GM18517 (cell line): ENCODE data around the gene THEM5.
"Not testable (repeated sequence)": the region's sequence is repeated elsewhere in the genome, so short reads cannot be mapped to it uniquely, and the experiment has no call there.

Experiments
- ATAC-seq: cut with Tn5 transposase; IDR thresholded peaks from one replicate; pipeline ENCODE4 v1.9.1; 2021; ENCODE audit warnings: mild to moderate bottlenecking, moderate library complexity; ENCODE audit not compliant: unreplicated experiment

Gene THEM5

GRCh38 chr1:151853411-151853943, at the start of gene THEM5:
TSS of gene THEM5 (minus strand) at chr1:151853712. CDS start at chr1:151853565, 147 bp downstream.
- ATAC-seq: no peak

GRCh38 chr1:151902858-151903257, 49.3 kb upstream of the THEM5 start:
- no peak for ATAC-seq

- ATAC-seq: not testable (repeated sequence)
Measured at GRCh38 chr1:151900804-151901203, 47.3 kb upstream of the THEM5 start.

- no peak for ATAC-seq
Measured at GRCh38 chr1:151898519-151898991, 45.0 kb upstream of the THEM5 start.

- ATAC-seq: no peak
Measured at GRCh38 chr1:151897991-151898431, 44.5 kb upstream of the THEM5 start.

- no peak for ATAC-seq
Measured at GRCh38 chr1:151893176-151893924, 39.8 kb upstream of the THEM5 start.

- no peak for ATAC-seq
Measured at GRCh38 chr1:151892190-151892589, 38.7 kb upstream of the THEM5 start.

GRCh38 chr1:151891512-151891911, 38.0 kb upstream of the THEM5 start:
- ATAC-seq: no peak

- ATAC-seq: no peak
Measured at GRCh38 chr1:151888972-151889570, 35.6 kb upstream of the THEM5 start.

GRCh38 chr1:151887028-151887427, 33.5 kb upstream of the THEM5 start:
- no peak for ATAC-seq

- no peak for ATAC-seq
Measured at GRCh38 chr1:151885479-151885878, 32.0 kb upstream of the THEM5 start.

GRCh38 chr1:151884879-151885278, 31.4 kb upstream of the THEM5 start:
- ATAC-seq: not testable (repeated sequence)

GRCh38 chr1:151884445-151884844, 30.9 kb upstream of the THEM5 start:
- not testable (repeated sequence) for ATAC-seq

GRCh38 chr1:151883898-151884297, 30.4 kb upstream of the THEM5 start:
- ATAC-seq: not testable (repeated sequence)

GRCh38 chr1:151882918-151883317, 29.4 kb upstream of the THEM5 start:
- ATAC-seq: not testable (repeated sequence)

- ATAC-seq: no peak
Measured at GRCh38 chr1:151882466-151882865, 29.0 kb upstream of the THEM5 start.

- ATAC-seq: no peak
Measured at GRCh38 chr1:151881479-151881878, 28.0 kb upstream of the THEM5 start.

- no peak for ATAC-seq
Measured at GRCh38 chr1:151875419-151876097, 22.0 kb upstream of the THEM5 start.

- not testable (repeated sequence) for ATAC-seq
Measured at GRCh38 chr1:151872776-151873175, 19.3 kb upstream of the THEM5 start.

GRCh38 chr1:151871284-151872030, 17.9 kb upstream of the THEM5 start:
- ATAC-seq: no peak

- ATAC-seq: no peak
Measured at GRCh38 chr1:151868486-151868885, 15.0 kb upstream of the THEM5 start.
